OCI-LY7 (cell line): Measurements from ENCODE around the gene KAT14. TPM values are rescaled to one million over a fixed set of nuclear protein-coding genes. Genes with fewer than 3 reads are reported as not detected.
"Not testable (repeated sequence)": the region's sequence is repeated elsewhere in the genome, so short reads cannot be mapped to it uniquely, and the experiment has no call there.

Experiments used
- BruUV-seq: library from RNA; stranded (reverse); fragments of 400-500 nt; replicated peaks from 2 replicates; lab custom pipeline; 2021; lab: Mats Ljungman, UMichigan
- CTCF ChIA-PET: fragments of 300-600 bp; sonication (Branson Sonifier 250); formaldehyde crosslinking; loops from one replicate; lab custom pipeline; 2022; ENCODE audit warnings: antibody characterized with exemption; ENCODE audit not compliant: unreplicated experiment; lab: Charles Lee
- POLR2A ChIA-PET: fragments of 300-600 bp; sonication (Branson Sonifier 250); formaldehyde crosslinking; loops from one replicate; lab custom pipeline; 2022; ENCODE audit warnings: antibody characterized with exemption; lab: Charles Lee
- DNase-seq: peaks from one replicate; pipeline ENCODE4 v3.0.0-alpha.2; 2015; ENCODE audit warnings: low spot score
- H2AFZ ChIP-seq: fragments of 200-600 bp; sonication (generic), shearing (Covaris generic); 2 replicates; pipeline ENCODE4 v1.6.1; 2014; ENCODE audit warnings: mild to moderate bottlenecking, antibody characterized with exemption, low read length, moderate library complexity
- H3K27ac ChIP-seq: fragments of 200-600 bp; sonication (generic); 2 replicates; pipeline ENCODE4 v1.5.1; 2014; ENCODE audit warnings: mixed run types, low read depth, mild to moderate bottlenecking, moderate library complexity, low read length, inconsistent platforms; ENCODE audit not compliant: poor library complexity, severe bottlenecking
- H3K36me3 ChIP-seq: fragments of 200-600 bp; sonication (generic); 2 replicates; pipeline ENCODE4 v1.6.1; 2014; ENCODE audit warnings: mild to moderate bottlenecking, antibody characterized with exemption, low read length, moderate library complexity, mixed read lengths; ENCODE audit not compliant: insufficient read depth
- H3K4me1 ChIP-seq: fragments of 200-600 bp; sonication (generic); 2 replicates; pipeline ENCODE4 v1.5.1; 2014; ENCODE audit warnings: mild to moderate bottlenecking, low read length; ENCODE audit not compliant: insufficient read depth, poor library complexity, severe bottlenecking
- H3K4me2 ChIP-seq: fragments of 200-600 bp; sonication (generic); 2 replicates; pipeline ENCODE4 v1.6.1; 2014; ENCODE audit warnings: mild to moderate bottlenecking, low read length
- H3K4me3 ChIP-seq: fragments of 200-600 bp; sonication (generic); 2 replicates; pipeline ENCODE4 v1.5.1; 2014; ENCODE audit warnings: mild to moderate bottlenecking, low read depth, low read length; ENCODE audit not compliant: poor library complexity, severe bottlenecking
- H3K79me2 ChIP-seq: fragments of 200-600 bp; sonication (generic); 2 replicates; pipeline ENCODE4 v1.6.1; 2016; ENCODE audit warnings: low read depth, mild to moderate bottlenecking, low read length, moderate library complexity, mixed read lengths; ENCODE audit not compliant: insufficient read depth
- H3K9me2 ChIP-seq: fragments of 200-600 bp; sonication (generic); 2 replicates; pipeline ENCODE4 v1.6.1; 2016; ENCODE audit warnings: mild to moderate bottlenecking, low read length, mixed read lengths; ENCODE audit not compliant: insufficient read depth
- H3K9me3 ChIP-seq: fragments of 200-600 bp; sonication (generic); 2 replicates; pipeline ENCODE4 v1.6.1; 2014; ENCODE audit warnings: mild to moderate bottlenecking, mixed run types, low read length, mixed read lengths
- H4K20me1 ChIP-seq: fragments of 200-600 bp; sonication (generic); 2 replicates; pipeline ENCODE4 v1.6.1; 2014; ENCODE audit warnings: mild to moderate bottlenecking, antibody characterized with exemption, low read length, moderate library complexity, mixed read lengths; ENCODE audit not compliant: insufficient read depth
- CTCF ChIP-seq: fragments of 200-600 bp; sonication (generic); conservative IDR thresholded peaks from 2 replicates; pipeline ENCODE4 v1.5.1; 2014; ENCODE audit warnings: mild to moderate bottlenecking, antibody characterized with exemption, low read length, moderate library complexity, mixed read lengths
- EZH2phosphoT487 ChIP-seq: fragments of 200-600 bp; sonication (generic); IDR thresholded peaks from 2 replicates; pipeline ENCODE4 v1.6.1; 2018; ENCODE audit warnings: low read depth, borderline replicate concordance, mild to moderate bottlenecking, mixed run types, antibody characterized with exemption, low read length, moderate library complexity, mixed read lengths
- intact Hi-C: fragments of 100-400 bp; cut with micrococcal nuclease; formaldehyde crosslinking; loops from one replicate; pipeline ENCODE4 v1.10.0; 2022; ENCODE audit not compliant: unreplicated experiment
- total RNA-seq, 2 experiments: library from RNA; depleted of rRNA in 1 of 2; stranded (reverse); fragments of >200 nt in 1 of 2; shearing (Covaris generic) in 1 of 2; gene quantifications; 2 replicates each; pipeline ENCODE4 v1.2.3, GENCODE V29; 2014 to 2022

The KAT14 gene
- total RNA-seq, 2 experiments from 2014 or later: 13.1 to 19.6 TPM

DNA sequence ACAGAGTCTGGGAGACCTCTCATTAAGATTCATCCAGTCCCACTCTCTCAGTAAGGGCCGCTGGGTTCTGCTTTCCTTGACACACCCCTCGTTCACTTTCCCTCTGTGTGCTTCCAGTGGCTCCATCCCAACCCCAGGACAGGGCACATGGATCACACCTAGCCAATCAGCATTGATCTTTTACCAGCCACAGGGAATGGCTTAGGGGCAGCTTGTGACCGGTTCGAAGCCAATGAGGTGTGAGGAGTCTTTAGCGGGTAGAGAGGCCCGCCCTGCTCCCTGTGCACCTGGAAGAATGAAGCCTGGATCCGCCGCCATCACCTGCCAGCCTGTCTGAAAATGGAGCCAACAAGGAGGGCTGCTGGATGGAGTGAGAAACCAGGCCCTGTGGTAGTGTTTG is 44.8 kb upstream of the KAT14 start:
- H3K4me1 ChIP-seq: no peaks in the 10 kb centered on the region
- no peak overlapping the region for H3K4me3 ChIP-seq
- no peak overlapping the region for H2AFZ ChIP-seq
- H3K36me3 ChIP-seq: no peaks in the 10 kb centered on the region
- POLR2A ChIA-PET: no interaction called here
- no peaks in the 10 kb centered on the region for H3K9me2 ChIP-seq
- H3K27ac ChIP-seq: no peak overlapping the region
- BruUV-seq: no TSS peak
- H3K9me3 ChIP-seq: no peaks in the 10 kb centered on the region
- intact Hi-C loops: no loop called here
- no peak overlapping the region for H3K4me2 ChIP-seq
- no peak for DNase-seq
- H4K20me1 ChIP-seq: no peaks in the 10 kb centered on the region
- CTCF ChIA-PET: no interaction called here
- no peaks in the 10 kb centered on the region for H3K79me2 ChIP-seq
- TF ChIP-seq EZH2phosphoT487: no peak
- TF ChIP-seq CTCF: no peak

DNA sequence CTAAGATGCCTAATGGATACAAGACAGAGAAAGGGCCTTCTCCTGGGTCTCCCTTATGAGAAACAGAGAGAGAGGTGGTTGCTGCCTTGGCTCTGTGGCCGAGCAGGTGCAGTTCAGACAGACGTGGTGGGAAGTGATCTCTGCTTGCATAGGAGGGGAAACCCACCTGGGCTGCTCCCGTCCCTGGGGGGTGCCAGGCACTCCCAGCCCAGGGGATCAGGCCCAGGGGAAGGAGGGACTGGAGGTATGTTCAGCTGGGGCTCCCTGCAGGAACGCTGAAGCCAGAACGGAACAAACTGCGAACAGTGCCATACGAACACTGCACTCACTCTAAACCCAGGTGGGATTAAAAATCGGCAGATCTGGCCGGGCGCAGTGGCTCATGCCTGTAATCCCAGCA is 44.3 kb upstream of the KAT14 start:
- Histone ChIP-seq H3K36me3 (no peaks in the 10 kb centered on the region), H4K20me1 (no peaks in the 10 kb centered on the region), H3K27ac (no peak overlapping the region), H2AFZ (no peak overlapping the region), H3K4me1 (no peaks in the 10 kb centered on the region), H3K4me3 (no peak overlapping the region), H3K4me2 (no peak overlapping the region), H3K79me2 (no peaks in the 10 kb centered on the region), H3K9me3 (no peaks in the 10 kb centered on the region), H3K9me2 (no peaks in the 10 kb centered on the region)
- BruUV-seq: no TSS peak
- ChIA-PET CTCF (no interaction called here), POLR2A (no interaction called here)
- DNase-seq: no peak
- TF ChIP-seq CTCF: no peak
- no peak for TF ChIP-seq EZH2phosphoT487
- intact Hi-C loops: no loop called here

DNA sequence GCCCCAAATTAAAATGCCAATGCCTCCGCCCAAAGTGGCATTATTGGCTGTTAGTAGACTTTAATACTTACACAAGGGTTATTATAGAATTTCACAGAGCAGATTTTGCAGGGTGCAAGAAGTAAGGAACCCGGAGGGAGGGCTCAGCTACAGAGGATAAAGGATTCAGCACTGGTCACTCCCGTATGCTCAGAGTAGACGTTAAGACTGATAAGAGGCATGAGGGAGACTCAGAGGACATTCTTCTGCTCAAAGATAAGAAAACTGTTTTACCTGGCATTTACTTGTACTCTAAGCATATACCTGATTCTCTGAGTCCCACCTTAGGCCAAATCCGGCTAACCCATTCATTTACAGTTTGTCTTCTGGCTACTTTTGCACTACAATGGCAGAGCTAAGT is 43.5 kb upstream of the KAT14 start:
- Histone ChIP-seq H3K36me3 (no peaks in the 10 kb centered on the region), H2AFZ (no peak overlapping the region), H3K9me2 (no peaks in the 10 kb centered on the region), H3K79me2 (no peaks in the 10 kb centered on the region), H3K9me3 (no peaks in the 10 kb centered on the region), H3K27ac (no peak overlapping the region), H4K20me1 (no peaks in the 10 kb centered on the region), H3K4me2 (no peak overlapping the region), H3K4me1 (no peaks in the 10 kb centered on the region), H3K4me3 (no peak overlapping the region)
- ChIA-PET CTCF (no interaction called here), POLR2A (no interaction called here)
- intact Hi-C loops: no loop called here
- TF ChIP-seq CTCF (no peak), EZH2phosphoT487 (no peak)
- no TSS peak for BruUV-seq
- no peak for DNase-seq

DNA sequence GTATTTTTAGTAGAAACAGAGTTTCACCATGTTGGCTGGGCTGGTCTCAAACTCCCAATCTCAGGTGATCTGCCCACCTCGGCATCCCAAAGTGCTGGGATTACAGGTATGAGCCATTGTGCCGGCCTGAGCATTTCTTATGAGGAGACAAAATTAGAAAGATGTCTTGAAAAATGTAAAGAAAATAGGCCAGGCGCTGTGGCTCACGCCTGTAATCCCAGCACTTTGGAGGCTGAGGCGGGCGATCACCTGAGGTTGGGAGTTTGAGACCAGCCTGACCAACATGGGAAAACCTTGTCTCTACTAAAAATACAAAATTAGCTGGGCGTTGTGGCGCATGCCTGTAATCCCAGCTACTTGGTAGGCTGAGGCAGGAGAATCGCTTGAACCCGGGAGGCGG is 37.1 kb upstream of the KAT14 start:
- intact Hi-C loops, POLR2A ChIA-PET: not testable (repeated sequence)

More for the DNA sequence above, 37.1 kb upstream of the KAT14 start:
- H3K4me3 ChIP-seq, DNase-seq, H3K9me2 ChIP-seq, BruUV-seq, H3K36me3 ChIP-seq, H3K79me2 ChIP-seq, H3K27ac ChIP-seq, H2AFZ ChIP-seq, H3K4me1 ChIP-seq, H4K20me1 ChIP-seq, H3K4me2 ChIP-seq, H3K9me3 ChIP-seq: not testable (repeated sequence)
- CTCF ChIA-PET: interaction anchor here (0.6 kb wide), 1 partner anchor 351 kb away, joined by 5 read pairs; no protein-coding TSS in a partner anchor
